ENCODE data around the gene RAB3C.

Gene RAB3C

DNA sequence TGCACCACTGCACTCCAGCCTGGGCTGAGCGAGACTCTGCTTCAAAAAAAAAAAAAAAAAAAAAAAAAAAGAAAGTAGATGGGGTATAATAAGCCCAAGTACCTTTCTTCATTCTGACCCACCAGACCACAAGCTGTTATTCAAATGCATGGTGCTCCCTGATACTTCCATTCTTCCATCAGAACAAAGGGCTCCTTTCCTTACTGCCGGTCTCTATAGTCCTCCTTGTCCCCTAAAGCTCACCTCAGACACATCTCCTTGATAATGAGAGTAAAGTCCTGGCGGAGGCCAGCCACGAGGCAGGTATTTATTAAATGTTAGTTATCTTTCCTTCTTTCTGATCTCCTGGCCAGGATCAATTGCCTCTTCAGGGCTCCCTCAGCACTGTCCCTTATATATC lies 162.5 kb downstream of the RAB3C start:
- DNase-seq (ENCODE audit: extremely low spot score): no peak
- TF ChIP-seq, protein P1, sequence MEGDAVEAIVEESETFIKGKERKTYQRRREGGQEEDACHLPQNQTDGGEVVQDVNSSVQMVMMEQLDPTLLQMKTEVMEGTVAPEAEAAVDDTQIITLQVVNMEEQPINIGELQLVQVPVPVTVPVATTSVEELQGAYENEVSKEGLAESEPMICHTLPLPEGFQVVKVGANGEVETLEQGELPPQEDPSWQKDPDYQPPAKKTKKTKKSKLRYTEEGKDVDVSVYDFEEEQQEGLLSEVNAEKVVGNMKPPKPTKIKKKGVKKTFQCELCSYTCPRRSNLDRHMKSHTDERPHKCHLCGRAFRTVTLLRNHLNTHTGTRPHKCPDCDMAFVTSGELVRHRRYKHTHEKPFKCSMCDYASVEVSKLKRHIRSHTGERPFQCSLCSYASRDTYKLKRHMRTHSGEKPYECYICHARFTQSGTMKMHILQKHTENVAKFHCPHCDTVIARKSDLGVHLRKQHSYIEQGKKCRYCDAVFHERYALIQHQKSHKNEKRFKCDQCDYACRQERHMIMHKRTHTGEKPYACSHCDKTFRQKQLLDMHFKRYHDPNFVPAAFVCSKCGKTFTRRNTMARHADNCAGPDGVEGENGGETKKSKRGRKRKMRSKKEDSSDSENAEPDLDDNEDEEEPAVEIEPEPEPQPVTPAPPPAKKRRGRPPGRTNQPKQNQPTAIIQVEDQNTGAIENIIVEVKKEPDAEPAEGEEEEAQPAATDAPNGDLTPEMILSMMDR (IDR thresholded peaks at IDR 0.05; ENCODE audit: control extremely low read depth, extremely low read depth, low read depth, missing control alignments): no peak
- CTCF ChIA-PET: interaction anchor here (1.4 kb wide), 1 partner anchor 36 kb away, joined by 3 read pairs; no protein-coding TSS in a partner anchor
- POLR2A ChIA-PET: no interaction called here

DNA sequence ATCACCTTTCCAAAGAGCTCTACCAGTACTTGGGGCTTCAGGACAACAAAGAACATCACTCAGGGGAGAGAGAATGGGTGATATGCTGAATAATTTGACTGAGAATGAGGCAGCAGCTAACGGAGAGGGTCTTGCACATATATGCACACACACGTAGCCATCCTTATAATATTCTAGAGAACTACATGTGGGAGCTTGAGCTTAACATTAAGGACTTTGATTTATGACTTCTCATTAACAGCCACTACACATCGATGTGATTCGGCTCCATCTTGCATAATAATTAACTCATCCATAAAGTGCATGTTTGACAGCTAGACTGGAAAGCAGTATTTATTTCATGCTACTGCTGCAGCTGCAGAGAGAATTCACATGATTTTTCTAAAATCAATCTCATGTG lies 163.4 kb downstream of the RAB3C start:
- no peak for DNase-seq (ENCODE audit: extremely low spot score)
- TF ChIP-seq, protein P1 (IDR thresholded peaks at IDR 0.05; ENCODE audit: control extremely low read depth, extremely low read depth, low read depth, missing control alignments): no peak
- CTCF ChIA-PET: interaction anchor here (0.6 to 1.5 kb wide), 4 partner anchors 21 to 104 kb away, joined by 3 to 6 read pairs (median 3); no protein-coding TSS in a partner anchor
- POLR2A ChIA-PET: no interaction called here

DNA sequence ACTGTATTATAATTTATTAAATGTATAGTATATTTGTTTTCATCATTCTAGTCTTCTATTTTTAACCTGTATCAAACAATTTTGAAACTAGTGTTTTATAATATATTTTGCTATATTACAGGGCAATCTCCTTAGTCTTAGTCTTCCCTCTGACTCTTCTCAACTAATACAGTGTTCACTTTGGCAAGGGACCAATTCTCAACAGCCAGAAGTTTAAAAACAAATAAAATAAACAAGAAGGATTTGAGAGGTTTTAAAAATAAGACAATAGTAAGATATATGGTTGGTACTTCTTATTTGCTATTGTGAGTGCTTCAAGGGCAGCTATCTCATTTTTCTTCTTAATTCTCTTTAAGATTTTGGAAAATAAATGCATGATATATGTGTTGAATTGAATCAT lies 167.2 kb downstream of the RAB3C start:
- TF ChIP-seq, protein P1 (IDR thresholded peaks at IDR 0.05; ENCODE audit: control extremely low read depth, extremely low read depth, low read depth, missing control alignments): no peak
- no peak for DNase-seq (ENCODE audit: extremely low spot score)
- POLR2A ChIA-PET: no interaction called here
- CTCF ChIA-PET: no interaction called here

DNA sequence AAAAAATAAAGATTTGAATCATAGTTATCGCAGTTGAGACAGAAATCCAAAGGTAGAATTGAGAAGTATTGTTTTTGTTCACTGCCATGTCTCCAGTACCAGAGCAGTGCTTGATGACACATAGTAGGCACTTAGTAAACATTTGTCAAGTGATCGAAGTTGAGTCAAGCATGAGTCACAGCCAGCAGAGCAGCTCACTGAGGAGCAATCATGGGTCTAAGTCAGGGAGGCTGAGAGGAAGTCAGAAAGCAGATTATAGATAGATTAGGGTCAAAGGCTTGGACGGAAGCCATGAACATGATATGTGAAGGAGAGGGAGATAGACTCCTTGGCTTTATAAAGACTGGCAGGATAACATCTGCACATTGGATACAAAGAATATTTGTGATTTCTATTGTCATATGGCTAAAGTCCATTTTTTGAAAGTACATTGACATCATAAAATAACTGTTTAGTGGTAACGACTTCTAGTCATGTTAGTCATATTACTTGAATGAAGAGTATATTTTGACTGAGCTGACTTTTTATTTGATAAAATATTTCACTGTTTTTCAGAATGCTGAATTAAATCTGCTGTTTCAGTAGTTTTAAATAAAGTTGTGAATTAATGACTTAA lies 168.5 kb downstream of the RAB3C start:
- no peak for DNase-seq (ENCODE audit: extremely low spot score)
- CTCF ChIA-PET: interaction anchor here (1.1 kb wide), 1 partner anchor 10 kb away, joined by 3 read pairs; no protein-coding TSS in a partner anchor
- TF ChIP-seq, protein P1 (IDR thresholded peaks at IDR 0.05; ENCODE audit: control extremely low read depth, extremely low read depth, low read depth, missing control alignments): no peak
- POLR2A ChIA-PET: no interaction called here

DNA sequence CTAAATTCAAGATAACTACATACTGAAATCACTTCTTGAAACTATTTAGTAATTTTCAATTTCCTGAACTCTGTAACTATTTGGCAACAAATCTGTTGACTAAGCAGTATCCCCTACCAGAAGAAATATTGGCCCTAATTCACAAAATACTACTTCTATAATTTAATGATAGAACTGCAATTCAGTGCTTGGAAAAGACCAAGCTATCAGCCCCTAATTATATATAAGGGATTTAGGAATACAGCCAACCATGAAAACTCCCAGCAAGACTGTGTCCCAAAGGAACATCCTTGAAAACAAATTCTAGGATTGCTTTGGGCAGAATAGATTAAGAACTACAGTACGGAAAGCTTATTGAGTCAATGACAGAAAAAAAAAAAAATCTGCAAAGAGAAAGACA lies 169.2 kb downstream of the RAB3C start:
- TF ChIP-seq, protein P1 (IDR thresholded peaks at IDR 0.05; ENCODE audit: control extremely low read depth, extremely low read depth, low read depth, missing control alignments): no peak
- POLR2A ChIA-PET: no interaction called here
- no peak for DNase-seq (ENCODE audit: extremely low spot score)
- CTCF ChIA-PET: interaction anchor here (1.0 to 1.1 kb wide), 3 partner anchors 9 to 39 kb away, joined by 3 read pairs; no protein-coding TSS in a partner anchor

DNA sequence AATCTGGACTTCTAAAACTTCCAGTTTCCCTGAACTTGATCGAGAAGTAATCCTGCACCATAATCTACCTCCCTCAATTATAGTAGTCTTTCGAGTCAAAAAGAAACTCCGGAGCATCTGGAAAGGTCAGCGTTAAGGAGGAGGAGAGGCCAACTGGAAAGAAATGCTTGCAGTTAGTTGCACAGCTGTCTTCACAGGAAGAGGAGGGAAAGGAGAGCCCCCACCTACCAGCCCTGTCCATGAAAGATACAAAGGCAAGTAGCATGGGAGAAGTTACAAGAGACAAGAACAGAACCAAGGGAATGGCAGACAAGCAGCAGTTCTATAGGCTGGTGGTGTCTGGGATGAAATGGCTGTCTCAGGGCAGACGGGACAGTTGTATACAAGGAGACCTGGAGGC lies 170.6 kb downstream of the RAB3C start:
- ChIA-PET CTCF (no interaction called here), POLR2A (no interaction called here)
- TF ChIP-seq, protein P1 (IDR thresholded peaks at IDR 0.05; ENCODE audit: control extremely low read depth, extremely low read depth, low read depth, missing control alignments): no peak
- DNase-seq (ENCODE audit: extremely low spot score): no peak

All from GM10248 (cell line).